Cardiac fibroblast (primary cell): Measurements from ENCODE around the gene METTL23.
"Not testable (repeated sequence)": the region's sequence is repeated elsewhere in the genome, so short reads cannot be mapped to it uniquely, and the experiment has no call there.

Source experiments
- DNase-seq, 2 donors: peaks; one replicate each; pipeline versions ENCODE4 v3.0.0 to v3.0.0-alpha.2; 2010; ENCODE audit warnings: low read depth in 2 of 2
- H3K4me3 ChIP-seq, 2 donors: replicated peaks in 1 of 2; 1 replicate in 1 of 2; 2 replicates in 1 of 2; pipeline ENCODE4 v1.5.1; 2011; ENCODE audit warnings: low read depth in 2 of 2, low read length in 2 of 2, mild to moderate bottlenecking in 2 of 2, moderate library complexity in 1 of 2
- TF ChIP-seq, protein P1 (sequence below): IDR thresholded peaks from one replicate; pipeline ENCODE4 v1.5.1; 2011; ENCODE audit warnings: low read depth, mild to moderate bottlenecking, low read length, inconsistent platforms

METTL23 gene

GRCh38 chr17:76716839-76717215, 9.8 kb upstream of the METTL23 start:
- DNase-seq: peak; percentile 95 to 98
- TF ChIP-seq, protein P1, sequence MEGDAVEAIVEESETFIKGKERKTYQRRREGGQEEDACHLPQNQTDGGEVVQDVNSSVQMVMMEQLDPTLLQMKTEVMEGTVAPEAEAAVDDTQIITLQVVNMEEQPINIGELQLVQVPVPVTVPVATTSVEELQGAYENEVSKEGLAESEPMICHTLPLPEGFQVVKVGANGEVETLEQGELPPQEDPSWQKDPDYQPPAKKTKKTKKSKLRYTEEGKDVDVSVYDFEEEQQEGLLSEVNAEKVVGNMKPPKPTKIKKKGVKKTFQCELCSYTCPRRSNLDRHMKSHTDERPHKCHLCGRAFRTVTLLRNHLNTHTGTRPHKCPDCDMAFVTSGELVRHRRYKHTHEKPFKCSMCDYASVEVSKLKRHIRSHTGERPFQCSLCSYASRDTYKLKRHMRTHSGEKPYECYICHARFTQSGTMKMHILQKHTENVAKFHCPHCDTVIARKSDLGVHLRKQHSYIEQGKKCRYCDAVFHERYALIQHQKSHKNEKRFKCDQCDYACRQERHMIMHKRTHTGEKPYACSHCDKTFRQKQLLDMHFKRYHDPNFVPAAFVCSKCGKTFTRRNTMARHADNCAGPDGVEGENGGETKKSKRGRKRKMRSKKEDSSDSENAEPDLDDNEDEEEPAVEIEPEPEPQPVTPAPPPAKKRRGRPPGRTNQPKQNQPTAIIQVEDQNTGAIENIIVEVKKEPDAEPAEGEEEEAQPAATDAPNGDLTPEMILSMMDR: no peak
- peak overlapping the region in 1 of 2 donors; percentile 40 for H3K4me3 ChIP-seq

GRCh38 chr17:76718516-76718915, 8.1 kb upstream of the METTL23 start:
- DNase-seq: no peak
- no peak overlapping the region for H3K4me3 ChIP-seq
- TF ChIP-seq, protein P1: no peak

DNA sequence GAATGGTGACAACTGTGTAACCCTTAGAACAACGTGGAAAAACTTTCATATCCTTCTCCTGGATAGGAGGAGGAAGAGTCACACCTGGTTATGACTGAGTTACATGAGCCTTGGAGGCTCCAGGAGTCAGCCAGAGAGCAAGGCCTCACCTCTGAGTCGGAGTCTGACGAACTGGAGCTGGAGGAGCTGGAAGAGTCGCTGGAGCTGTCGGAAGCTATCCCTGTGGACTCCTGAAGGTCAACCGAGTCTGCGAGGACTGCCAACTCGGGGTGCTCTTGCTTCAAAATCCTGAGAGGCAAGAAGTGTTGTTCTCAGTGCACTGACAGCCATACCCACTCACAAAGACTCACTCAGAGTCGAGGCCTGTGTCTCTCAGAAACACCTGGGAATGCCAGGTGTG, 6.4 kb upstream of the METTL23 start:
- no peak overlapping the region for H3K4me3 ChIP-seq
- TF ChIP-seq, protein P1: no peak
- DNase-seq: no peak

GRCh38 chr17:76720941-76721340, 5.7 kb upstream of the METTL23 start:
- no peak for DNase-seq
- TF ChIP-seq, protein P1: no peak
- no peak overlapping the region for H3K4me3 ChIP-seq

- no peak overlapping the region for H3K4me3 ChIP-seq
- TF ChIP-seq, protein P1: no peak
- no peak for DNase-seq
These were observed 5.2 kb upstream of the METTL23 start for GRCh38 chr17:76721463-76721862.

GRCh38 chr17:76722279-76722678, 4.4 kb upstream of the METTL23 start:
- TF ChIP-seq, protein P1: no peak
- no peak for DNase-seq
- H3K4me3 ChIP-seq: no peak overlapping the region

DNA sequence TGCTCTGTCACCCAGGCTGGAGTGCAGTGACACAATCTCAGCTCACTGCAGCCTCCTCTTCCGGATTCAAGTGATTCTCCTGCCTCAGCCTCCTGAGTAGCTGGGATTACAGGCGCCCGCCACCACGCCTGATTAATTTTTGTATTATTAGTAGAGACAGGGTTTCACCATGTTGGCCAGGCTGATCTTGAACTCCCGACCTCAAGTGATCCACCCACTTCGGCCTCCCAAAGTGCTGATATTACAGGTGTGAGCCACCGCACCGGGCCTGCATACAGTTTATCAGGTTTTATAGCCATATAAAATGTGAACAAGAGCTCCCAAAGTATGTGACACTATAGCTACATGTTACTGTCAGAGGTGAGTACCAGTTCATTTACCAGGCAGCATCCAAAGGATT, 3.7 kb upstream of the METTL23 start:
- not testable (repeated sequence) for DNase-seq, H3K4me3 ChIP-seq
